22Rv1 (cell line): ENCODE results near the gene TBC1D22A.

Experiments
- H3K27ac ChIP-seq: fragments of 450-650 bp; 2 replicates; pipeline ENCODE4 v1.5.1; 2017
- ZFX ChIP-seq: fragments of 450-650 bp; IDR thresholded peaks from 2 replicates; pipeline ENCODE4 v1.6.1; 2017; ENCODE audit warnings: antibody characterized with exemption, borderline replicate concordance
- TF ChIP-seq, protein P1 (sequence below): fragments of 450-650 bp; IDR thresholded peaks from 2 replicates; pipeline ENCODE4 v1.5.1; 2017; ENCODE audit warnings: mild to moderate bottlenecking

The TBC1D22A gene

DNA sequence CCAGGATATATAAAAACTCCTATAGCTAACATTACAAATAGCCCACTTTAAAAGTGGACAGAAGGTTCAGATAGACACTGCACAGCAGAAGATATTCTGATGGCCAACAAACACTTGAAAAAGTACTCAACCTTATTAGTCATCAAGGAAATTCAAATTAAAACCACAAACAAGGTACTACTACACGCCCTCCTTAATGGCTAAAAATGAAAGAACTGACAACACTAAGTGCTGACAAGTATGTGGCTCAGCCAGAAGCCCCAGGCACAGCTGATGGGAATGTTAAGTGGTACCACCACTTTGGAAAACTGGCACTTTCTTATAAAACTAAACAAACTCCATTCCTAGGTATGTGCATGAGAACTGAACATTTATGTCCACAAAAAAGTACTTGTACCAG lies 320.1 kb downstream of the TBC1D22A start:
- TF ChIP-seq ZFX = no peak
- TF ChIP-seq, protein P1, sequence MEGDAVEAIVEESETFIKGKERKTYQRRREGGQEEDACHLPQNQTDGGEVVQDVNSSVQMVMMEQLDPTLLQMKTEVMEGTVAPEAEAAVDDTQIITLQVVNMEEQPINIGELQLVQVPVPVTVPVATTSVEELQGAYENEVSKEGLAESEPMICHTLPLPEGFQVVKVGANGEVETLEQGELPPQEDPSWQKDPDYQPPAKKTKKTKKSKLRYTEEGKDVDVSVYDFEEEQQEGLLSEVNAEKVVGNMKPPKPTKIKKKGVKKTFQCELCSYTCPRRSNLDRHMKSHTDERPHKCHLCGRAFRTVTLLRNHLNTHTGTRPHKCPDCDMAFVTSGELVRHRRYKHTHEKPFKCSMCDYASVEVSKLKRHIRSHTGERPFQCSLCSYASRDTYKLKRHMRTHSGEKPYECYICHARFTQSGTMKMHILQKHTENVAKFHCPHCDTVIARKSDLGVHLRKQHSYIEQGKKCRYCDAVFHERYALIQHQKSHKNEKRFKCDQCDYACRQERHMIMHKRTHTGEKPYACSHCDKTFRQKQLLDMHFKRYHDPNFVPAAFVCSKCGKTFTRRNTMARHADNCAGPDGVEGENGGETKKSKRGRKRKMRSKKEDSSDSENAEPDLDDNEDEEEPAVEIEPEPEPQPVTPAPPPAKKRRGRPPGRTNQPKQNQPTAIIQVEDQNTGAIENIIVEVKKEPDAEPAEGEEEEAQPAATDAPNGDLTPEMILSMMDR = no peak
- H3K27ac ChIP-seq = no peak overlapping the region

DNA sequence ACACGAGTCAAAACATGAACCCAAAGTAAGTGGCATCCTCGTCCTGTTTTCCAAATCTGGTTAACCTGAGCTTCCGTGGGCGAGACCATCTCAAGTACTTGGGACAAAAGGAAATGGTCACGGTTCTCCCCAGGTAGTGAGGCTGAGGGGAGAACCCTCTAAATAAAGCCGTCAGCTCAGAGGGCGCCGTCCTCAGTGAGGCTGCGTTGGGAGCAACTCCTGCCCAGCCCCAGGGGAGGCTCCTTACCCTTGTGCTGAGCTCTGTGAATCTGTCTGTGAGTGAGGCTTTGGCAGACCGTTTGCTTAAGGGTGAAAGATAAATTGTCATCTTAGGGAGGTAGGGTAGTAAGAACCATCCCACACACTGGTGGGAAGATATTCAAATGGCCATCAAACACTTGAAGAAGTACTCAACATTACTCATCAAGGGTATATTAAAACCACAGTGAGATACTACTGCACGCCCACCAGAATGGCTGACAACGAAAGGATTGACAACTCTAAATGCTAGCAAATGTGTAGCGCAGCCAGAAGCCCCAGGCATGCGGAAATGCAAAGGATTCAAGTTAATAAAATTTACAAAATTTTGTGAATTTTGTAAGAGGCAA lies 321.0 kb downstream of the TBC1D22A start:
- H3K27ac ChIP-seq = no peak overlapping the region
- TF ChIP-seq ZFX = no peak
- TF ChIP-seq, protein P1 = no peak

GRCh38 chr22:47084226-47084625 lies 321.8 kb downstream of the TBC1D22A start:
- no peak overlapping the region for H3K27ac ChIP-seq
- TF ChIP-seq ZFX = no peak
- TF ChIP-seq, protein P1 = no peak

DNA sequence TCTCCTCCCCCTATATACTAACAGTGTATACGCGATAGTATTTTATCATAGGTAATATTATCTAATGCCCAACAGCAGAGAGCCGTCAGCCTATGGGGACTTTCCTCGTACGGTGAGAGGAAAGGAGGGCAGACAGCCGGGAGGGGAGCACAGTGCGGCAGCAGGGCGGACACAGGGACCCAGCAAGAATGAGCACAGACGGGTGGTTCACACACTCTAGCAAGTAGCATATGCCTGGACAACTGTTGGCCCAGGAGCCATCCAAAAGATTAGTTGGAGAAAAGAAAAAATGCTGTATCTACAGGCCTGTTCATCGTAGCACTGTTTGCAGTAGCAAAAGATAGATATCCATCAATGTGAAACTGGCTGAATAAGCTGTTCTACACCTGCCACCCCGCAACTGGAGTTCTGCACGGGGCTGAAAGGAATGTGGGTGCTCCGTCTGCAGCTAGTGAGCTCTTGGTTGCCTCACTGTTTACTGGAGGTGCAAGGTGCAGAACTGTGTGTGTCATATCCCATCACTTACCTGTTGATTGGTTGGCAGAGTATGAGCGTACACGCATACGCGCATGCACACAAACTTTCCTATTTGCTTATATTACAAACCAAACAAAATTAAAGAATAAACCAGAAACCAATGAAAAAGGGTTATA lies 324.3 kb downstream of the TBC1D22A start:
- no peak for TF ChIP-seq ZFX
- TF ChIP-seq, protein P1 = no peak
- H3K27ac ChIP-seq = no peak overlapping the region

DNA sequence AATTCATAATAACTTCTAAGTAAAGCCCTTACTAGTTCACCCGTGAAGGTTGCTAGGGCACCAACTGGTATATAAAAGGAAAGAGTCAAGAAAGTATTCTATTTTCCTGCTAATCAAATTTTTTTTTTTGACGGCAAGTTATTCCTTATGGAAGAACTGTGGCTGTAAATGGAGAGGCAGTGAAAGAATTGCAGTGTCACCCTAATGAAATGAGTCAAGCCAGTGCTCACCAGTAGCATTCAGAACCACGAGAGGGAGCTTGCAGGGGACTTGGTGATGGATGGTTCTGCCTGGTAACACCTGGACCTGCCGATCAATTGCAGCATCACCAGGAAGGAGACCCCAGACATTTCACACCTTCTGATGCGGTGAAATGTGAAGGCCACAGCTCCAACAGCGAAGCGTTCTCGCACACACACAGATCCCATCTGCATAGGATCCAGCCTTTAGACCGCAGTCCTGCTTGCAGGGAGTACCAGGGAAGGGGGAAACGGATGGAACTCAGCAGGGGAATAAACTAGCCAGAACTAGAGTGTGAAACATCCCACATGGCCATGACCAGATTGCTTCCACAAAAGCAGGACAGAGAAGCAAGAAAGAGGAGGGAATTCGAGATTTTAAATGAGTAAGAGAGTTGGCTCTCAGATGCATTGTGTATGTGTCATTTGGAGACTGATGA lies 326.2 kb downstream of the TBC1D22A start:
- H3K27ac ChIP-seq = no peak overlapping the region

GRCh38 chr22:47089374-47089773 lies 326.9 kb downstream of the TBC1D22A start:
- no peak overlapping the region for H3K27ac ChIP-seq
- TF ChIP-seq, protein P1 = no peak
- no peak for TF ChIP-seq ZFX

More for the DNA sequence above, 326.2 kb downstream of the TBC1D22A start:
- TF ChIP-seq, protein P1 = no peak
- TF ChIP-seq ZFX = no peak
